Upper lobe of left lung (tissue), 6 donors: ENCODE data around the gene CCDC136. TPM values are rescaled to one million over a fixed set of nuclear protein-coding genes. Genes with fewer than 3 reads are reported as not detected.

Experiments used
- ATAC-seq, 2 donors: fragments of 200-7000 bp; cut with Tn5 transposase; one replicate each; pipeline ENCODE4 v1.9.1; 2022; ENCODE audit warnings: mild to moderate bottlenecking in 2 of 2, moderate library complexity in 2 of 2; ENCODE audit not compliant: low FRiP score in 2 of 2
- DNase-seq, 2 donors: peaks; one replicate each; pipeline ENCODE4 v3.0.0-alpha.2; 2019 to 2020
- H3K27ac ChIP-seq, 4 donors: fragments of 200-600 bp; sonication (generic); one replicate each; pipeline ENCODE4 v1.5.1; 2016 to 2019
- H3K27me3 ChIP-seq, 4 donors: fragments of 200-600 bp; sonication (generic); one replicate each; pipeline ENCODE4 v1.5.1; 2017 to 2019
- H3K36me3 ChIP-seq, 4 donors: fragments of 200-600 bp; sonication (generic); one replicate each; pipeline ENCODE4 v1.5.1; 2016 to 2019
- H3K4me1 ChIP-seq, 4 donors: fragments of 200-600 bp; sonication (generic); one replicate each; pipeline ENCODE4 v1.5.1; 2018 to 2019
- H3K4me3 ChIP-seq, 4 donors: fragments of 200-600 bp; sonication (generic); one replicate each; pipeline ENCODE4 v1.5.1; 2017 to 2019; ENCODE audit warnings: mild to moderate bottlenecking in 2 of 4, moderate library complexity in 1 of 4
- H3K9me3 ChIP-seq, 4 donors: fragments of 200-600 bp; sonication (generic); one replicate each; pipeline ENCODE4 v1.5.1; 2018 to 2019
- CTCF ChIP-seq, 6 experiments: fragments of 450-650 bp in 4 of 6; fragments of 200-600 bp in 2 of 6; sonication (generic) in 2 of 6; IDR thresholded peaks; one replicate each; pipeline ENCODE4 v1.5.1; 2016 to 2019; ENCODE audit warnings: antibody characterized with exemption in 6 of 6
- EP300 ChIP-seq, 4 donors: sonication (generic); formaldehyde crosslinking; IDR thresholded peaks; one replicate each; pipeline ENCODE4 v1.5.1; 2017; ENCODE audit warnings: antibody characterized with exemption in 4 of 4, control low read depth in 2 of 4
- POLR2A ChIP-seq, 4 donors: fragments of 450-650 bp; IDR thresholded peaks; one replicate each; pipeline ENCODE4 v1.5.1; 2016 to 2017; ENCODE audit warnings: antibody characterized with exemption in 4 of 4, mild to moderate bottlenecking in 2 of 4
- POLR2AphosphoS5 ChIP-seq, 2 donors: sonication (generic); formaldehyde crosslinking; IDR thresholded peaks; one replicate each; pipeline ENCODE4 v1.5.1; 2017; ENCODE audit warnings: antibody characterized with exemption in 2 of 2
- WGBS, 2 donors: methylation state at CpG; one replicate each; pipeline ENCODE4 v1.1.5; 2017 to 2018; 5-methylcytosine and 5-hydroxymethylcytosine counted together
- total RNA-seq, 6 donors: library from RNA; depleted of rRNA in 4 of 6; stranded (reverse); fragments of >200 nt in 4 of 6; gene quantifications; one replicate each; pipeline versions ENCODE4 v1.1.0 to v1.2.1, GENCODE V29; 2016 to 2021
- donor health status: DM: no; HTN: no; CAD: no; lungs with moderate emphysema.
- donor health status: DM: no; HTN: yes; CAD: no; lungs with severe emphysema.

The CCDC136 gene
- total RNA-seq, 6 donors from 2014 or later: 0.46 to 7.2 (median 2.2) TPM

- H3K4me1 ChIP-seq: no peaks in the 10 kb centered on the region
- no peak for ATAC-seq
- H3K4me3 ChIP-seq: no peak overlapping the region
- H3K27me3 ChIP-seq: no peaks in the 10 kb centered on the region
- H3K36me3 ChIP-seq: no peaks in the 10 kb centered on the region
- peak in 1 of 2 donors; percentile 68 for DNase-seq
- no peaks in the 10 kb centered on the region for H3K9me3 ChIP-seq
- TF ChIP-seq EP300 (IDR thresholded peaks at IDR 0.05): no peak
- no peak for TF ChIP-seq POLR2AphosphoS5 (IDR thresholded peaks at IDR 0.05)
- TF ChIP-seq POLR2A (IDR thresholded peaks at IDR 0.05): no peak
- no peak for TF ChIP-seq CTCF (IDR thresholded peaks at IDR 0.05)
- no peak overlapping the region for H3K27ac ChIP-seq
- 94 to 96% methylated on average over 23 to 32 of the region's 38 CpGs for WGBS, 2 donors
Measured at GRCh38 chr7:128842674-128843641, 51.2 kb downstream of the CCDC136 start.

GRCh38 chr7:128843938-128844621, 52.3 kb downstream of the CCDC136 start:
- DNase-seq (peak in 1 of 2 donors; percentile 76), ATAC-seq (no peak)
- no peaks in the 10 kb centered on the region for H3K36me3 ChIP-seq
- 92 to 94% methylated on average over 7 to 16 of the region's 17 CpGs for WGBS, 2 donors
- no peak overlapping the region for H3K4me3 ChIP-seq
- TF ChIP-seq CTCF (IDR thresholded peaks at IDR 0.05) (no peak), POLR2A (IDR thresholded peaks at IDR 0.05) (no peak), EP300 (IDR thresholded peaks at IDR 0.05) (no peak), POLR2AphosphoS5 (IDR thresholded peaks at IDR 0.05) (no peak)
- no peaks in the 10 kb centered on the region for H3K4me1 ChIP-seq
- H3K9me3 ChIP-seq: no peaks in the 10 kb centered on the region
- H3K27ac ChIP-seq: no peak overlapping the region
- no peaks in the 10 kb centered on the region for H3K27me3 ChIP-seq

GRCh38 chr7:128844777-128845311, 53.1 kb downstream of the CCDC136 start:
- no peaks in the 10 kb centered on the region for H3K27me3 ChIP-seq
- DNase-seq (peak in 1 of 2 donors; percentile 72), ATAC-seq (no peak)
- H3K9me3 ChIP-seq: no peaks in the 10 kb centered on the region
- TF ChIP-seq EP300 (IDR thresholded peaks at IDR 0.05) (no peak), CTCF (IDR thresholded peaks at IDR 0.05) (no peak), POLR2A (IDR thresholded peaks at IDR 0.05) (no peak), POLR2AphosphoS5 (IDR thresholded peaks at IDR 0.05) (no peak)
- H3K4me1 ChIP-seq: no peaks in the 10 kb centered on the region
- 90 to 96% methylated on average over 15 to 22 of the region's 25 CpGs for WGBS, 2 donors
- H3K4me3 ChIP-seq: no peak overlapping the region
- H3K36me3 ChIP-seq: no peaks in the 10 kb centered on the region
- no peak overlapping the region for H3K27ac ChIP-seq

GRCh38 chr7:128845475-128845874, 53.7 kb downstream of the CCDC136 start:
- TF ChIP-seq CTCF (IDR thresholded peaks at IDR 0.05) (no peak), POLR2AphosphoS5 (IDR thresholded peaks at IDR 0.05) (no peak), POLR2A (IDR thresholded peaks at IDR 0.05) (no peak), EP300 (IDR thresholded peaks at IDR 0.05) (no peak)
- no peaks in the 10 kb centered on the region for H3K36me3 ChIP-seq
- DNase-seq: no peak
- H3K27ac ChIP-seq: no peak overlapping the region
- no peaks in the 10 kb centered on the region for H3K9me3 ChIP-seq
- ATAC-seq: no peak
- H3K27me3 ChIP-seq: no peaks in the 10 kb centered on the region
- no peaks in the 10 kb centered on the region for H3K4me1 ChIP-seq
- H3K4me3 ChIP-seq: no peak overlapping the region
- 90 to 91% methylated on average over 5 of the region's 5 CpGs for WGBS, 2 donors
